ENCODE measurements around the gene GKN1.

Gene GKN1

DNA sequence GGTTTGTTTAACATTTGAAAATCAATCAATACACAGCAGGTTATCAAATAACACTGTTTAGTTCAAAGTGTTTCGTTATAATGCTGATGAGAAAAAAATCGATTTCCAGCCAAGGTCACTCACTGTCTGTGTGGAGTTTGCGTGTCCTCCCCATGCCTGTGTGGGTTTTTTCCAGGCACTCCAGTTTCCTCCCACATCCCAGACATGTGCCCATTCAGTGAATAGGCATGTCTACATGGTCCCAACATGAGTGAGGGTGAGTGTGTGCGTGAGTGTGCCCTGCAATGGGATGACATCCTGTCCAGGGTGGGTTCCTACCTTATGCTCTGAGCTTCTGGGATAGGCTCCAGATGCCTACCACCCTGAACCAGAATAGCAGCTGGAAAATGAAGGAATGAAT, 13.1 kb upstream of the GKN1 start:
- no peak for FAIRE-seq

DNA sequence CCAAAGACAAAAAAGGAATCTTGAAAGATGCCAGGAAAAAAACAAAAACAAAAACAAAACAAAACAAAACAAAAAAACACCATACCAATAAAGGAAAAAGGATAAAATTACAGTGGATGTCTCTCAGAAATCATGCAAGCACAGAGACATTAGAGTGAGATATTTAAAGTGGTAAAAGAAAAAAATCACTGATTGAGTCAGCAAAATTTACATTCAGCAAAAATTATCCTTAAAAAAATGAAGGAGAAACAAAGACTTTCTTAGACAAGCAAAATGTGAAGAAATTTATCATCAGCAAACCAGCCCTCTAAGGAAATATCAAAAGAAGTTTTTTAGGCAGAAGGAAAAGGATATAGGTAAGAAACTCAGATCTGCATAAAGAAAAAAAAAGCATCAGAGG, 10.2 kb upstream of the GKN1 start:
- FAIRE-seq = no peak

DNA sequence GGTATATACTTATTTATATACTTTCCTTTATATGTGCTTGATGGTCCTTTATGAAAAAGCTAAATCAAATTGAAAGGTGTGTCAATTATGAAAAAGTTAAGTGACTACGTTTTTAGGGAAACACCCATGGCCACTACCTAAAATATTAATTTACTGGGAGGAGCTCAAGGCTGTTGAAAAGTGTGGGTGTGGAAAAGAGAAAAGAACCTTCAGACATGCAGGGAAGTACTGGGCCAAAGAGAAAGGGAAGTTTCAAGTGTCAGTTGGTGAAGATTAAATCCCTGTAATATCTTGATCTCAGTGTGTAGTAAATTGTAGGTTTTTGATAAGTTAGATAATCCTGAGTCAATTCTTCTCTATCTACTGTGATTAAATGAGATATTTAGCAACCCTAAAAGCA, 6.2 kb upstream of the GKN1 start:
- FAIRE-seq = no peak

DNA sequence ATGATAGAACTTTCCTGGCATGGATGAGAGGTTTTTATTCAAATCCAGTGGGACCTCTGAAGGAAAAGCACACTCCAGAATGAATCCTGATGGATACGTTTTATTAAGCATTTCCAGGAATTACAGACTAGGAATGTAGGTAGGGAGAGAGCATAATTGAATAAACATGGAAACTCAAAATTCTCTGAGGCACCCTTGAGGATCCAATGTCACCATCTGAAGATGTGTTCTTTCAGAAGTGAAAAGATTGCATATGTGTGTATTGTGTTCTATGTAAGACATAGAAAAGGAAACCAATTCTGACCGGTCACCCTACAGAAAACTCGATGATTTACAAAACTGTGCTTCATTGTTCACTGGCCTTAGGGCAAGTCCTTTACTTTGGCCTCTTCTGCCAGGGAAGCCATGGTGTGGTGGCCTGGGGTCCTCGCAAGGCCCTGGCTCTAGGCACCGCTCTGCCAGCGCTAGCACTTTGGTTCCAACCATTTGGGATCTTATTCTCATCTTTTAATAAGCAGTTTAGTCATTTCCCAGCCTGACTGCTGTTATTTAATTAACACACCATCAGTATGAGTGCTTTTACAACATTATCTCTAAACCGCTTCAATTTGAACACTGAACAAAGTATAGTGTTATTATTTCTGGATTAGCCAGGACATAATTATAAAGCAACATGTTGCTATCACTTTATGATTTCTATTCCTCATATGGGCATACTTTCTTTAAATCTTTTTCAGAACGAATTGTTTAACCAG, 4.5 kb upstream of the GKN1 start:
- FAIRE-seq = no peak

DNA sequence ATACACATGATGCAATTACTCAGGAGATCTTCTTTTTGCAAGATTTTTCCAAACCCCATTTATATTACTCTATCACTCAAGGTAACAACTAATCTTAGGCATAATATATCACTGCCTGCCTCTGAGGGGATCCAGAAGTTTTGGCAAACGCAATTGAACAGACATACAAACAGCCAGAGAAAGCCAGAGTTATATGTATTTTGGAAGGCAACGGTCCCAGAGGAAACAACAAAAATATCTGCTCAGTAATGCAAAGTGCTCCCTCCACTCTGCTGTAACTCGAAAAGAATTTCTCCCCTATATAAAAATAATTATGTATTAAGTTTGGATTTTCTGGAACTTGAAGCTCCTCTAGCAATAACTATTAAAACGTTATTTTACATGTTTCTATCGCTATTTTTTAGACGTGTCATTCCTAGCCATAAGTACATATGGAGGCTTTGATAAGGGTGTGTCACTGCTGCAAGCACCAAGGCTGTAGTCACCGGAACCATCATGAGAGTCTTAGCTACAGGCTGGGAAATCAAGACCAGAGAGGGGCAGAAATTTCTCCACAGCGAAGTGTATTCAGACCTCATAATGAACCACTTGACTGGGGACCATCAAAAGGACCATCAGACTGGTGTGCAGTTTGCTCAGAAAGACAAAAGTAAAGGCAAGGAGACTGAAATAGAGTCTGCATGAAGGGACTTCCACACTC, 3.7 kb upstream of the GKN1 start:
- no peak for FAIRE-seq

DNA sequence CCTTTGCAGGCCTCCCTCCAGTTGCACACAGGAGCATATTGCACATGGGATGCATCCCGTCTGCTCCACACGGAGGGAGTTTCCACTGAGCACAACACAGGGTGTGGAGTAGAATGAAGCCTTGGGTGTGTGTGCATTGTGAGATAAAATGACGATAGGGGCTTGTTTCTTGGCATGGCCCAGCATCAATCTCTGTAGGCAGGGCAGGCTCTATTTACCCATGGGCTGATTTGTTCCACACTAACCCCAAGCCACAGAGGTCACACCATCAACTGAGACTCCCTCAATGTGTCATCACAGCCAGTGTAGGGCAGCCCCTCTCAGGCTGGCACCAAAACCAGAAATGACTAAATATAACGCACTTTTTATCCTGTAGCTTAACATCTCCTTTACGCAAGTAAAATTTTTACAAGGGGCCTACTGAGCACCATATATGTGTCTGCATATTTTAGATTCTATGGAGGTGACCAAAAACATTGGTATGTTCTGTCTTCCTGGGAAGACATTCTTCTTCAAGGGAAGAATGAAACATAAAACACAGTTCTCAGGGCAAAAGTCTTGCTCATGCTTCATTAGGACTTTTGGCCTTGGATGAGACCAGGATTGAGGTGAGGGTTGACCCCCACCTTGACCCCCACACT, 2.7 kb upstream of the GKN1 start:
- no peak for FAIRE-seq

DNA sequence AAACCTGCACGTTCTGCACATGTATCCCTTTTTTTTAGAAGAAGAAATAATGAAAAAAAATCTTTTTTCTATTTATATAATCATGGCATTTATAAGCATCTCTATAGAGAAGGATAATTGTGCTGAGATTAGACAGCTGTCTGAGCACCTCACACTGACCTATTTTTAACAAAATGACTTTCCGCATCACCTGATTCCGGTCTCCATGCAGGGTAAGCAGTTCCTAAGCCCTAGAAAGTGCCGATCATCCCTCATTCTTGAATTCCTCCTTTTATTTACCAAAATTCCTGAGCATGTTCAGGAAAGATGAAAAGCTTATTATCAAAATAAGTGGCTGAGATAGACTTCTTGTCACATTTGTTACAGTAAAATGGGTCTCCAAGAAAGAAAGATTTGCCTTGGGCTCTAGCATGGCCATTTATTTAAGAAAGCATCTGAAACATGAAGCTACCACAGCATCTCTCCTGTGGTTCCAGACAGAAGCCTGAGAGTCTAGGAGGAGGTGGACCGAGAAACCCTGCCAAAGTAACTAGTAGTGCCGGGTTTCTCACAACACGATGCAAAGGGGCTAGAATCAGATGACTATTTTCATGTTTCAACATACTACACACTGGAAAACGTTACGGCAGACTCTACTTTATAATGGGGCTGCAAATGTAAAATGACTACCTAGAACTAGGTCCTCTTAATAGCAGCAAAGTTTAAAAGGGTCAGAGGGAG, 670 bp downstream of the GKN1 start:
- FAIRE-seq = no peak

DNA sequence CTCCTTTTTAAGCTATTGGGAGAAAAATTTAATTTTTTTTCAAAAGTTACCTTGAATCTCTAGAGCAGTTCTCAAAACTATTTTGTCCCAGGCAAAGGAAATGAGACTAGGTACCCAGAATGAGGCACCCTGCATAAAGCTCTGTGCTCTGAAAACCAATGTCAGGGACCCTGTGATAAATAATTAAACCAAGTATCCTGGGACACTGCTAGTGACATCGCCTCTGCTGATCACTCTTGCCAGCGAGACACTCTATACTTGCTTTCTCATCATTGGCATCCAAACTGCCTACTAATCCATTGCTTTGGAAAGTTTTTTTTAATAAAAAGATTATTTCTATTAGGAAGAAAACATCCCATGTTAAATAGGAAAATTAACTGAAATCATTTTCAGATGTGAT, 1.4 kb downstream of the GKN1 start:
- no peak for FAIRE-seq

DNA sequence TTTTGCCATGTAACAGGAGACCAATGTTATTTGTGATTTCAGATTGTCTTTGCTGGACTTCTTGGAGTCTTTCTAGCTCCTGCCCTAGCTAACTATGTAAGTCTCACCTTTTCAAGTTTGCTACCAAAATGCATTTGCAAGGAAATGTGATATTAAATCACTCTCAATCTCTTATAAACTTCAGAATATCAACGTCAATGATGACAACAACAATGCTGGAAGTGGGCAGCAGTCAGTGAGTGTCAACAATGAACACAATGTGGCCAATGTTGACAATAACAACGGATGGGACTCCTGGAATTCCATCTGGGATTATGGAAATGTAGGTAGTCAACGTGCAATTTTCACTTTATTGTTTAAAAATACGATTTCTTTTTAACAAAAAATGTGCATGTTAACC, 3.0 kb downstream of the GKN1 start:
- no peak for FAIRE-seq

DNA sequence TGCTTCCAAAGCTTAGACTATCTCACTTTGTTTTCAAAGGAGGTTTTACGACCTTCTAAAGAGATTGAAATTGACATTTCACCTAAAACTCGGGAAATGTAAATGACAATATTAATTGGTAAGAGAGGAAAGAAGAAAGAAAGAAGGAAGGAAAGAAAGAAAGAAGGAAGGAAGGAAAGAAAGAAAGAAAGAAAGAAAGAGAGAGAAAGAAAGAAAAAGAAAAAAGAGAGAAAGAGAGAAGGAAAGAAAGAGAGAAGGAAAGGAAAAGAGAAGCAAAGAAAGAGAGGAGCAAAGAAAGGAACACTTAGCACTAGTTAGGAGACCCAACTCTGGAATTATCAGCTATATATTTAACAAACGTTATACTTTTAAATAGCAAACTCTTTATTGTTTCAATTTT, 3.7 kb downstream of the GKN1 start:
- no peak for FAIRE-seq

DNA sequence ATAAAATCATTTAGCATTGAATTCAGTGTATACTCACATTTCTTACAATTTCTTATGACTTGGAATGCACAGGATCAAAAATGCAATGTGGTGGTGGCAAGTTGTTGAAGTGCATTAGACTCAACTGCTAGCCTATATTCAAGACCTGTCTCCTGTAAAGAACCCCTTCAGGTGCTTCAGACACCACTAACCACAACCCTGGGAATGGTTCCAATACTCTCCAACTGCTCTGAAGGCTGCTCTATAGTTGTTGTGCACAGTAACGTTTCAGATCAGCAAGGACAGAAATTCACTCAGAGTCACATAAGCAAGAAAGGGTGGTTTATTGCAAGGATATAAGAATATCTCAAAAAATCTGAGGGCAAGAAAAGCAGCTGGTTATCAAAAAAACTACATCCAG, 6.5 kb downstream of the GKN1 start:
- no peak for FAIRE-seq

DNA sequence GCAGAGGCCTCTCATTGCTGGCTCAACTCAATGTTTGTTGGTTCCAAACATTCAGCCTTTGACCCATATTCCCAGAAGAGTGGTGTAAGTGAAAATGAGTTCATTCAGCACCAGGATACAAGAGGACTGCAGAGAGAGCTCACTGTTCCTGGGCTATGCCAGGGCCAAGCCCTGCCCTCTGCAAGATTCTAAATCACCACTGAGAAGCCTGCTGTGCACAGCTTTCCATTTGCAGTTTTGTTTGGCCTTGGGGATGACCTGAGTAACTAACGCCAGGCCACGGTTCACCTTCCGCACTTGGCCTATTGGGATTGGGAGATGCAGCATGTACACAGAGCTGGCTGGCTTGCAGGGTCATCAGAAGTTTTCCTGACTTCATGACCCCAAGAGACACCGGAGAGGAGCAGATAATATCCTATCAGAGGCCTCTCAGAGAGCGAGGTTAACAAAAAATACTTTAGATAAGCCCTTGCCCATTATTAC, 12.6 kb downstream of the GKN1 start:
- FAIRE-seq = no peak

DNA sequence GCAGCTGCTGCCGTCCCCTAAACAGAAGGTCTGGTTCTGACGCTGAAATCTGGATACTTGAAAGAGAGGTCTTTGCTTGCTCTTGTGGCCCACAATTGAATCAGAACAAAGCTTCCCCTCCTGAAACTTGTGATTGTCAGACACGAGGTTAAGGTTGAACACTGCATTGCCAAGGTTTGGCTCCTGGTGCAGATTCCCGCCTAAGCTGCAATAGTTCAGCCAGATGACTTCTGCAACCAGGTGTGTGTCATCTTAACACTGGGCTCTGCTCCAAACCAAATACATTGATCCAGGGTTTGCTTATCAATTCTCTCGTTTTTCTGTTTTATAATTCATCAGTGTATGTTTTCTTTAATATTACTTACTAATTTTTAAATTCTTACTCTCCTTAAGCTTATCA, 14.6 kb downstream of the GKN1 start:
- FAIRE-seq = no peak

DNA sequence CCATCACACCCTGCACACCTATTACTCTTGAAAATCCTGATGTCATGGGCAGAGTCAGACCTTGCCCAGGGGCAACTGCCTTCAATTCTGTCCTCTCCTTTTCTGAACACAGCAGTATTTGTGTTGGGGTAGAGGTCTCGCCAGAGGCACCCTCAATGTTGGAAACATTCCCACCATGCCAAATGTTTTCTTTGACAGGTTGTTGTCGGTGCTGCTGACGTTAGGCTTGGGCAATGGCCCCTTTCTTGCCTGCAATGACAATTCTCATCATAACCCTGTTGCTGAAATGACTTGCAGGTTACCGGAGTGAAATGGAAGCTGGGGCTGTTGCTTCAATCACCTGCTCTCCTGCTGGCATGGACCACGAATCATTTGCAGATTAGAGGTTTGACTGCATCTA, 17.9 kb downstream of the GKN1 start:
- FAIRE-seq = no peak

DNA sequence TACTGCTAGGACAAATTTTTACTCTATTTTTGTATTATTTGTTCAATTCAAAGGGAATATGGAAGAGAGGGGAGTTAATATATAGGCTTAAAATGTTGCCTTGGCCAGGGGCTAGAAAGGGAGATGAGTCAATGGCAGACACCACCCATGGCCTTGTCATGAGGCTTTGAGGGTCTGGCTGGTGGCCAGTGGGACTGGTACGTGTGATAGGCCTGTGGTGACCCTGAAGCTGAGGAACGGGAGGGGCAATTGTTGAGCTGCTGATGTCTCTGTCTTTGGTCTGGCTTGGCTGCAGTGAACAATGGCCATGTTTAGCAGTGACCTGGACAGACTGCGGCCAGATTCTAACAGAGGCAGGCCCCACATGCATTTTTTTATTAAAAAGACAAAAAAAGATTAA, 18.5 kb downstream of the GKN1 start:
- FAIRE-seq = no peak

DNA sequence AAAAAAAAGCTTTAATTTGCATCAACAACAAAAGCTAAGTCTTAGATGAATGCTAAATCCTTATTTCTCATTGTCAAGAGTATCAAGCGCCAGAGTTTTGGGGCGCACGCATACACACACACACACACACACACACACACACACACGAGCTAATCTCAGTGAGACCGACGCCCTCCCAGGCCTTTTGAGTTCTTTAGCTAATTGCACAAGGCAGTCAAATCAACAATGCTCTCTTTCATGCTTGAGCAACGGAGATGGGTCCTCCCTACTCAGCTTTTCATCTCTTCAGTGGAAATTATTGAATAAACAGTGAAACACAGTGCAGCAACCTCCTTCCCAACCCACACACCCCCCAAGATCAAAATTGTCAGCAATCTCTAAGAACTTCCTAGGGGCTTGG, 19.2 kb downstream of the GKN1 start:
- no peak for FAIRE-seq

DNA sequence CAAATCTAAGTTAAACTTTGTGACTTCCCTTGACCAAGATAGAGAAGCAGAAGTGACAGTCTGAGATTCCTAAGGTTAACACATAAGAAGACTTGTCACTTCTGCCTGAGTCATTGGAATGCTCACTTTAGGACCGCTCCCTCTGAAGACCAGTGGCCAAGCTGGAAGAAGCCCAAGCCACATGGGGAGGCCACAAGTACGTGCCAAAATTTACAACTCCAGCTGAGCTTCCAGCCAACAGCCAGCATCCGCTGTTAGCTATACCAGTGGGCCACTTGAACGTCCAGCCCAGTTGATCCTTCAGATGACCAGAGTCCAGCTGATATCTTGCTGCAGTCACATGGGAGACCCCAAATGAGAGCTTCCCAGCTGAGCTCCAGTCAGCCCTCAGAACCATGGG, 20.4 kb downstream of the GKN1 start:
- no peak for FAIRE-seq

DNA sequence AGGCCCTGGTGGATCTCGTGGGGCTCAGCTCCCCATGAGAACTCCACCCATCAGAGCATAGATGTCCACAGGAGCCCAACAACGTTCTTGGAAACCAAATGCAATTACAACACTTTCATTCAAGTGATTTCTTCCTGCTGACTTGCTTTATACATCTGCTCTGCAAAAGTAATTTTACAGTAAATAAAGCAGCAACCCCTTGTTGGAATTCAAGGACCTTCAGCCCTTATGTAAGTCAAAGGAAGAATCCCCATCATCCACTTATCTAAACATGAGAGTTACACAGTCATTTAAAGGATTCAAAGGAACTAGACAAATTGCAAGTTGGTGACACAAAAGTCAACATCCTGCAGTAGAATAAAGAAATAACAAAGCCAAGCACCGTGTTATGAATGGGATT, 21.5 kb downstream of the GKN1 start:
- no peak for FAIRE-seq

DNA sequence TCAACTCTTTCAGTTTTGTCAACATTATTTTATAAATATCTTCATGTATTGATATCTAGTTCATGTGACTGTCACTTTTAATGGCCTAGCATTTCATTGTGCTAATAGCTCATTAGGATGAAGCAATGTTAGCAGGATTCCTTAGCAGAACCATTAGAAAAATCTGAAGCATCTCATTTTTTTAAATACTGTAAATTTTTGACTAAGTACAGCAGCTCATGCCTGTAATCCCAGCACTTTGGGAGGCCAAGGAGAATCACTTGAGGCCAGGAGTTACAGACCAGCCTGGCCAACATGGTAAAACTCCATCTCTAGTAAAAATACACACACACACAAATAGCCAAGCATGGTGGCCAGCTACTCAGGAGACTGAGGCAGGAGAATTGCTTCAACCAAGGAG, 23.0 kb downstream of the GKN1 start:
- no peak for FAIRE-seq

DNA sequence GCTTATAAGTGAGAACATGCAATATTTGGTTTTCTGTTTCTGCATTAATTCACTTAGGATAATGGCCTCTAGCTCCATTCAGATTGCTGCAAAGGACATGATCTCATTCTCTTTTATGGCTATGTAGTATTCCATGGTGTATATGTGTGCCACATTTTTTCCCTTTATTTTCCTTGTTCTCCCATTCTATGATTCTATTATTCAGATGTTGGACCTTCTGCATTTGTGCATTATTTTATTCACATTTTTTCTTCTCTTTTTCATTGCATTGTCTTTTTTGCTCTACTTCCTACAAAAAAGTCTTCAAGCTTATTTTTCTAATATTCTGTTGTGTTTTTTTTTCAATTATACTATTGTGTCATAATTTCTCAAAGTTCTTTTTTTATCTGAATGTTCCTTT, 27.4 kb downstream of the GKN1 start:
- FAIRE-seq = no peak

DNA sequence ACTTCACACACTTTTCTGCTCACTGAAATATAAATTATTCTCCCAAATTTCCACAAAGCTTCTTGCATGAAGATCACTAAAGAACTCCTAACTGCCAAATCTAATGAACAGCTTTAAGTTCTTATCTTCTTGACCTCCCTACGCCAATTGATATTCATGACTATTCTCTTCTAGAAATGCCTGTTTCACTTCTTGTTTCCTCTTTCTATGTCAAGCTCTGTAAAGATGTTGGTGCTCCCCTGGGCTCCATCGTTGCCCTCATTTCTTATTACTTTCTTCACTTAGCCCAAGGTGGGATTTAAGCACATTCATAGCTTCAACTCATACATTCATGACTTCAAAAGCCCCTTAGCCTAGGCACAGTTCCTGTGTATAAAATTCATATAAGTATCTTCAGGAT, 29.3 kb downstream of the GKN1 start:
- FAIRE-seq = no peak

DNA sequence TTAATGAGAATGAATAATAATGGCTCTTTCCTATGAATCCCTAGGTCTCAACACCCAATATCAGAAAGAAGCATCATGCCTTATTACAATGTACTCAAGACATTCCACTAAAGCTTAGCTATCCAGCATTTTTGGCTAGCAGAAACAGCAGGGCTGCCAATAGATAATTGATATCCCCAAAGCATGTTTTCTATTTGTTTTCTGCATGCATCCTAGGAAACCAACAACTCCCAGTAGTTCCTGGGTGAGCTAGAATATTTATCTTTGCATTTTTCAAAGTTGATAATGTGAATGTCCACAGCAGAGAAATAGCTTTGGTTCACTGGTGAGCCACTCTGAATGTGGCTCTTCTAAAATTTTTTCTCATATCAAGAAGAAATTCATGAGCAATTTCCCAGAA, 32.7 kb downstream of the GKN1 start:
- no peak for FAIRE-seq

DNA sequence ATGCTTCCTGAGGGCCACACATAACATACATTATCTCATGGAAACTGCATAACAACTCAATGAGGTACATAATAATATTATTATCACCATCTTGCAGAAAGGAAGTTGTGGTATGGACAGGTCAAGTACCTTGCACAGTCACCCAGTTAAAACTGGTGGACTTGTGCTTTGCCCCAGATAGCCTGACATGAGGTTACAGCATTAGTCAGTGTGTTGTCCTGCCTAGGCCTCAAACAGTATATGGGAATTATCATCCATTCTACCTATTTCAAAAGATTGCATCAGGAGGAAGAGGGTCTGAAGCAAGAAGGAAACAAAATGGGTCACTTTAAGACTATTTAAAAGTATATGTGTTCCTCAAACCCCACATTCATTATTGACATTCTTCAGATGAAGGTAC, 33.2 kb downstream of the GKN1 start:
- no peak for FAIRE-seq

All from G401.6 (cell line).